Mononuclear cell (primary cell): ENCODE data around the gene PTPRN2. TPM values are rescaled to one million over a fixed set of nuclear protein-coding genes. Genes with fewer than 3 reads are reported as not detected.
"Not testable (repeated sequence)": the region's sequence is repeated elsewhere in the genome, so short reads cannot be mapped to it uniquely, and the experiment has no call there.

Experiments
- H3K27me3 ChIP-seq: 2 replicates; pipeline ENCODE4 v1.6.0; 2011; ENCODE audit warnings: low read length, control low read depth; ENCODE audit not compliant: insufficient read depth
- H3K4me1 ChIP-seq: 2 replicates; pipeline ENCODE4 v1.5.1; 2011; ENCODE audit warnings: mild to moderate bottlenecking, low read length, control low read depth; ENCODE audit not compliant: insufficient read depth
- H3K4me3 ChIP-seq: 2 replicates; pipeline ENCODE4 v1.5.1; 2011; ENCODE audit warnings: mild to moderate bottlenecking, low read length, moderate library complexity
- H3K9me3 ChIP-seq: 2 replicates; pipeline ENCODE4 v1.5.1; 2011; ENCODE audit warnings: low read depth, mild to moderate bottlenecking, control low read depth, low read length
- total RNA-seq: library from RNA; depleted of rRNA; stranded (reverse); fragments of >200 nt; gene quantifications from one replicate; pipeline ENCODE4 v1.2.3, GENCODE V29; 2012

PTPRN2 gene
- total RNA-seq, 1 donor, result 0.31 TPM

- Histone ChIP-seq H3K27me3 (no peaks in the 10 kb centered on the region), H3K4me3 (no peak overlapping the region), H3K9me3 (no peaks in the 10 kb centered on the region), H3K4me1 (no peaks in the 10 kb centered on the region)
These were observed 158.5 kb downstream of the PTPRN2 start for GRCh38 chr7:158428837-158429753.

DNA sequence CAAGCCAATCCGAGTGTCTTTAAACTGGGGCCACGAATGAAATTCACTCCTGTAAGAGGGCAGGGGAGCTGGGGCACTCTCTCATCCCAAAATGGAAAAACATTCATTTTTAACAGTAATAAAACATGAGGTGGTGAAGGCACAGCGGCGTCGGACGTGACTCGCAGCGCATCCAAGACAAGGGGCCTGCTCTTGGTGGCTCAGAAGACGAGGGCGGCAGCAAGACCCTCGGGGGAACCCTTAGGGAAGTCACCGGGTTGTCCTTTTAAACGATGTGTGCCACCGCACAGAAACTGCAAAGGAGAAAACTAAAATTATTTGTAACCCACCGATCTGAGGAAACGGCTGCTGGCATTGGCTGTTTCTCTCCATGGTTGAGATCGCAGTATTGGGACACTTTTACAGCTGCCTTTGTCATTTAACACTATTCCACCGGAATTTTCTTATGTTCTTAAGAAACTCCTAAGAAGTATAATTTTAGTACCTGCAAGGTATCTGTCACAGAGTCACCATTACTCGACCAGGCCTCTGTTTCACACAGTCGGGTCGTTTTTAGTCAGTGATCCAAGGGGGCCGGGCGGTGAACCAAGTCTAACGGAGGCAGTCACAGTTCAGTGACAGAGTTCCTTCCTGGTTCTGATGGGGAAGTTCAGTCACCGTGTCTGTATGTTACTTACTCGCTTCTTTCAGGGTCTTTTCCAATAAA lies 159.3 kb downstream of the PTPRN2 start:
- Histone ChIP-seq H3K4me1 (no peaks in the 10 kb centered on the region), H3K9me3 (no peaks in the 10 kb centered on the region), H3K4me3 (no peak overlapping the region), H3K27me3 (no peaks in the 10 kb centered on the region)

DNA sequence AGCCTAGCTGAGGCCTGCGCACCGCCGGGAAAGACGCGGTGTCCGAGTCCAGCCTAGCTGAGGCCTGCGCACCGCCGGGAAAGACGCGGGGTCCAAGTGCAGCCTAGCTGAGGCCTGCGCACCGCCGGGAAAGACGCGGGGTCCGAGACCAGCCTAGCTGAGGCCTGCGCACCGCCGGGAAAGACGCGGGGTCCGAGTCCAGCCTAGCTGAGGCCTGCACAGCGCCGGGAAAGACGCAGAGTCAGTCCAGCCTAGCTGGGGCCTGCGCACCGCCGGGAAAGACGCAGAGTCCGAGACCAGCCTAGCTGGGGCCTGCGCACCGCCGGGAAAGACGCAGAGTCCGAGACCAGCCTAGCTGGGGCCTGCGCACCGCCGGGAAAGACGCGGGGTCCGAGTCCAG lies 161.9 kb downstream of the PTPRN2 start:
- H3K27me3 ChIP-seq, H3K9me3 ChIP-seq, H3K4me3 ChIP-seq, H3K4me1 ChIP-seq: not testable (repeated sequence)

GRCh38 chr7:158424531-158424930 lies 163.1 kb downstream of the PTPRN2 start:
- Histone ChIP-seq H3K9me3 (no peaks in the 10 kb centered on the region), H3K4me3 (no peak overlapping the region), H3K4me1 (no peaks in the 10 kb centered on the region), H3K27me3 (no peaks in the 10 kb centered on the region)

GRCh38 chr7:158424011-158424410 lies 163.6 kb downstream of the PTPRN2 start:
- Histone ChIP-seq H3K9me3 (no peaks in the 10 kb centered on the region), H3K27me3 (no peaks in the 10 kb centered on the region), H3K4me1 (no peaks in the 10 kb centered on the region), H3K4me3 (no peak overlapping the region)

DNA sequence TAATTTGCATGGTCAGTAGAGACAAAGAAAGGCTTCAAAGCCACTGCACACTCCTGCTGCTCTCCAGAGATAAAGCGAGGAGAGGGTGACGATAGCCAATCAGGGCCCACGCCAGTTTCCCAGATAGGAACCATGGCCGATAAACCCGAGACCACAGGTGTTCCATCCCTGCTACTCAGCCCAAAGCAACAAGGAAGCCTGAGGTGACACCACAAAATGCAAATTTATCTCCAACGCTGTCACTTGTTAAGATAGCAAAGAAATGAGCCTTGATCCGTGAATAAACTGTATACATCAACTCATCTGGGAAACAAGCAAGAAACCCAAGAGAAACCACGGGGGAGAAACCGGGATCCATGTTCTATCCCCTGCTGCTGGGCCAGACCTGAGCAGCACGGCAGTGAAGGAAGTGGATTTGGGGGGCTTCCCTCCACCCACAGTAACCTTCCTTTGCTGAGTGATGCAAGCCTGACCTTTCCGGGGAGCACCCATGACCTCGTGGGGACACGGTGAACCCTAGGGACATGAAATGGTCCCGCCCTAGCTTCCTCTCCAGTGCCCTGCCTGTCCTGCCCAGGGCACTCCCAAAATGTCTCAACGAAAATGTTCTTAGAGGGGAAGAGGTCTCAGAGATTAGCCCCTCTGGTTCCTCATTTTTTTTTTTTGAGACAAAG lies 164.6 kb downstream of the PTPRN2 start:
- Histone ChIP-seq H3K4me1 (no peaks in the 10 kb centered on the region), H3K27me3 (no peaks in the 10 kb centered on the region), H3K4me3 (no peak overlapping the region), H3K9me3 (no peaks in the 10 kb centered on the region)

DNA sequence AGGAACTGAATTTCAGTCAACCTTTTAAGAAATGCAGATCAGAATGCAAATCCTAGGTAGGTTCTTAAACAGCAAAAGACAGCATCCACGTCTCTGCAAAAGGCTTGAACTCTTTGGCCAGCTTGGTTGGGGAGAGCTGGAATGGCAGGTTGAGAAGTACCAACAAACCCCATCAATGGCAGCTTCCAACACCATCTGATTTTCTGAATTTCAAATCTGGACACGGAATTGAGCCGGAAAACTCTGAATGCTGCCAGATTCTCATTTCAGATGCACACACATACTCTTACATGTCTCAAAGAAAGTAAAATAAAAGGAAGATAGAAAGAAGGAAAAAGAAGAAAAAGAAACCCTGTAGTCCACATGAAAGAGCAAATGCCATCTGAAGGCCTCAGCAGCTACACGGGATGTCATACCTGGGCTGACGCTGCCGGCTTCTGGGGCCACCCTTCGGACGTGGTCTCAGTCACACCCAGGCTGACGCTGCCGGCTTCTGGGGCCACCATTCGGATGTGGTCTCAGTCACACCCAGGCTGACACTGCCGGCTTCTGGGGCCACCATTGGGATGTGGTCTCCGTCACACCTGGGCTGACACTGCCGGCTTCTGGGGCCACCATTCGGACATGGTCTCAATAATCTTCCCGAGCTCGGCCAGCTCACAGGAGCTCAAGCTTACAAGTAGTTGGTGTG lies 165.3 kb downstream of the PTPRN2 start:
- Histone ChIP-seq H3K9me3 (no peaks in the 10 kb centered on the region), H3K27me3 (no peaks in the 10 kb centered on the region), H3K4me1 (no peaks in the 10 kb centered on the region), H3K4me3 (no peak overlapping the region)

GRCh38 chr7:158421361-158421760 lies 166.3 kb downstream of the PTPRN2 start:
- no peaks in the 10 kb centered on the region for H3K27me3 ChIP-seq
- no peaks in the 10 kb centered on the region for H3K4me1 ChIP-seq
- H3K4me3 ChIP-seq, result no peak overlapping the region
- H3K9me3 ChIP-seq, result no peaks in the 10 kb centered on the region

DNA sequence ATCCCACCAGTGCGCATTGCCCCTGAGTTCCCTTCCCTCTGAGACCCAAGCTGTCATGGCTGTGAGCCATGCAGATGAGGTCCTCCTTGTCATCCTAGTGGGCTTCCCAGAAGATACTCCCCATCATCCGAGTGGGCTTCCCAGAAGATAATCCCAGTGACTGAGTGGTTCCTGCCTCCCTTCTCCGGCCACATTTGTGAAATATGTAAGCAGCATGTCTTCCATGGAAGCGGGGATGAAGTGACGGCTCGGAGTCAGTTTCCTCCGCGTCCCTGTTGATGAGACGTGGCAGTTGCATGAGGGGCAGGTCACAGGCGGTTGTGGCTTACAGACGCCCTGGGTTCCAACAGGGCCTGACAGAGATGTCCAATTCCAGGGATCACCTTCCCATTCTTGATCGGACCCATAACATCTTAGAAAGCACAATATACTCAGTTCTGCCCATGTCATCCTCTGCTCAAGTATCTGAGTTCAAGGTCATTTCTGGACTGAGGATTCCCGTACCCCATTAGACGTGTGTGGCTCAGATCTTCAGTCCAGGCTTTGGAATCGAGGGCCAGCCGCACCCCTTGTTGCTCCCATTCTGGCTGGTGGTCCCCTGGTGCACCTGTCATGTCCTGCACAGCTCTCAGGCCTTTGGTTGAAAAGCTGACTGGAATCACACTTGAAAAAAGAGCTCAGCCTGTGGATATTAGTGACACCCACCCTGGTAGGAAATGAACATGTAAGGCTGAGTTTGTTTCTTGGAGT lies 166.9 kb downstream of the PTPRN2 start:
- H3K4me3 ChIP-seq, result no peak overlapping the region
- no peaks in the 10 kb centered on the region for H3K4me1 ChIP-seq
- no peaks in the 10 kb centered on the region for H3K9me3 ChIP-seq
- no peaks in the 10 kb centered on the region for H3K27me3 ChIP-seq

- H3K9me3 ChIP-seq, result no peaks in the 10 kb centered on the region
- no peak overlapping the region for H3K4me3 ChIP-seq
- no peaks in the 10 kb centered on the region for H3K4me1 ChIP-seq
- no peaks in the 10 kb centered on the region for H3K27me3 ChIP-seq
These were observed 168.3 kb downstream of the PTPRN2 start for GRCh38 chr7:158419238-158419785.

DNA sequence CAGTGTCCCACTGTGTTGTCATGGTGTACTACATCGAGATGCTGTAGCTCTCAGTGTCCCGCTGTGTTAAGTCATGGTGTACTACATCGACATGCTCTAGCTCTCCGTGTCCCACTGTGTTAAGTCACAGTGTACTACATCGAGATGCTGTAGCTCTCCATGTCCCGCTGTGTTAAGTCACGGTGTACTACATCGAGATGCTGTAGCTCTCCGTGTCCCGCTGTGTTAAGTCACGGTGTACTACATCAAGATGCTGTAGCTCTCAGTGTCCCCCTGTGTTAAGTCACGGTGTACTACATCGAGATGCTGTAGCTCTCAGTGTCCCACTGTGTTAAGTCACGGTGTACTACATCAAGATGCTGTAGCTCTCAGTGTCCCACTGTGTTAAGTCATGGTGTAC lies 169.2 kb downstream of the PTPRN2 start:
- not testable (repeated sequence) for H3K4me1 ChIP-seq, H3K4me3 ChIP-seq, H3K9me3 ChIP-seq, H3K27me3 ChIP-seq

DNA sequence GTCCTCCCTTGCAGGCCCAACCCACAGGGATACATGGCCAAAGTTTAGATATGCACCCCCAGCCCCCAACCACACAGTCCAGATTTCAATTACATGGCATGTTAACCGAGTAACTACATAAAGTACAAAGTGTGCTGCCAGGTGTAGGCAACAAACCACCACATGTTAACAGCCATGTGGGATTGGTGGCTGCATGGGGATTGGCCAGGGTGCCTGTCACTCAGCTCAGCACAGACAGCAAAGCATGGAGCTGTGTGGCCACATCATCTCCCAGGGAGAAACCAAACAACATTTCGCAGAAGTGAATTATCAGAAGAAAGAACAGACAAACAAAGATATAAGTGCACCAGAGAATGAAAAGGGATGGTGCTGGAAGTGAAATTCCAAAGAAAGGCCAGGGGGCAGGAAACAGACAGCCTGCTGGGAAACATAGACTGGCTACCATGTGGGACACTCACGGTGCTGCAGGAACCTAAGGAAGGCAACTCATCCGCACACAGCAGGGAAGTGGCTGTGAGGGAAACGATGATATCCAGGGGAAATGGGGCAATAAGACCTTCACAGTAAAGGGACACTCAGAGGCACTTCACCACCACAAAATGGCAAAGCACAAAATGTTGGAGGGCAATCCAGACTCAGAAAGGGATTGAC lies 171.2 kb downstream of the PTPRN2 start:
- no peaks in the 10 kb centered on the region for H3K9me3 ChIP-seq
- H3K4me1 ChIP-seq, result no peaks in the 10 kb centered on the region
- H3K4me3 ChIP-seq, result no peak overlapping the region
- no peaks in the 10 kb centered on the region for H3K27me3 ChIP-seq

- no peak overlapping the region for H3K4me3 ChIP-seq
- H3K4me1 ChIP-seq, result no peaks in the 10 kb centered on the region
- no peaks in the 10 kb centered on the region for H3K27me3 ChIP-seq
- no peaks in the 10 kb centered on the region for H3K9me3 ChIP-seq
These were observed 172.3 kb downstream of the PTPRN2 start for GRCh38 chr7:158415316-158415715.
